ENCODE results near the gene SHROOM3. TPM values are rescaled to one million over a fixed set of nuclear protein-coding genes. Genes with fewer than 3 reads are reported as not detected.

The SHROOM3 gene
- total RNA-seq, 1 experiment from 2014 or later: 27.6 TPM

- no peak overlapping the region for H2BK12ac ChIP-seq (ENCODE audit: insufficient read length, low read depth, low read length)
- no peak overlapping the region for H3K4ac ChIP-seq (ENCODE audit: low read depth, low read length)
- no peak overlapping the region for H2BK15ac ChIP-seq (ENCODE audit: low read depth, low read length)
- no CpG with 5 or more reads among the region's 4 CpGs for WGBS (ENCODE audit: extremely low coverage, insufficient read length, low lambda C conversion rate)
- no peaks in the 10 kb centered on the region for H3K9me3 ChIP-seq (ENCODE audit: control insufficient read depth, low read depth, low read length)
- no peak overlapping the region for H3K56ac ChIP-seq (ENCODE audit: insufficient read length, low read depth, low read length)
- no peaks in the 10 kb centered on the region for H3K27me3 ChIP-seq (ENCODE audit: insufficient read depth, low read length)
- Mint-ChIP-seq H3K36me3 (ENCODE audit: insufficient read depth in 1 of 3, low read depth in 3 of 3) (no peaks in the 10 kb centered on the region), H3K4me1 (peaks cover 29% of the 10 kb centered on the region in 2 experiments), H3K4me3 (no peak overlapping the region), H3K27me3 (ENCODE audit: low read depth) (no peaks in the 10 kb centered on the region), H3K9me3 (no peaks in the 10 kb centered on the region; a peak in 1 of 5 replicates), H3K27ac (no peak overlapping the region)
- DNase-seq: no peak
- H3K23me2 ChIP-seq (ENCODE audit: insufficient read length, low read depth, low read length, poor library complexity, severe bottlenecking): peaks cover 5% of the 10 kb centered on the region
- H3K14ac ChIP-seq (ENCODE audit: insufficient read depth, low read length): no peak overlapping the region
- H4K5ac ChIP-seq (ENCODE audit: insufficient read length, low read depth, low read length): no peak overlapping the region
- H2BK120ac ChIP-seq (ENCODE audit: low read depth, low read length, poor library complexity, severe bottlenecking): no peak overlapping the region
- H3K4me1 ChIP-seq (ENCODE audit: insufficient read depth, low read length): peaks cover 5% of the 10 kb centered on the region; the same call in 1 of the 2 replicates
- no peak overlapping the region for H3K18ac ChIP-seq (ENCODE audit: insufficient read length, low read depth, low read length)
- H2AK5ac ChIP-seq (ENCODE audit: insufficient read length, low read length): no peak overlapping the region
- no peaks in the 10 kb centered on the region for H3K79me2 ChIP-seq (ENCODE audit: insufficient read depth, low read length)
- no peaks in the 10 kb centered on the region for H4K20me1 ChIP-seq (ENCODE audit: control insufficient read depth, insufficient read depth, insufficient read length)
- H2AFZ ChIP-seq (ENCODE audit: low read length): no peak overlapping the region
- no peak overlapping the region for H2BK5ac ChIP-seq (ENCODE audit: insufficient read length, low read length)
- H3K27ac ChIP-seq (ENCODE audit: insufficient read length, low read depth, low read length): no peak overlapping the region
- no peak overlapping the region for H3T11ph ChIP-seq (ENCODE audit: low read length)
- no peak overlapping the region for H4K8ac ChIP-seq (replicated peaks; ENCODE audit: insufficient read length, low read depth, low read length)
- H4K91ac ChIP-seq (ENCODE audit: insufficient read length, low read depth, low read length): no peak overlapping the region
- TF ChIP-seq, protein P1, sequence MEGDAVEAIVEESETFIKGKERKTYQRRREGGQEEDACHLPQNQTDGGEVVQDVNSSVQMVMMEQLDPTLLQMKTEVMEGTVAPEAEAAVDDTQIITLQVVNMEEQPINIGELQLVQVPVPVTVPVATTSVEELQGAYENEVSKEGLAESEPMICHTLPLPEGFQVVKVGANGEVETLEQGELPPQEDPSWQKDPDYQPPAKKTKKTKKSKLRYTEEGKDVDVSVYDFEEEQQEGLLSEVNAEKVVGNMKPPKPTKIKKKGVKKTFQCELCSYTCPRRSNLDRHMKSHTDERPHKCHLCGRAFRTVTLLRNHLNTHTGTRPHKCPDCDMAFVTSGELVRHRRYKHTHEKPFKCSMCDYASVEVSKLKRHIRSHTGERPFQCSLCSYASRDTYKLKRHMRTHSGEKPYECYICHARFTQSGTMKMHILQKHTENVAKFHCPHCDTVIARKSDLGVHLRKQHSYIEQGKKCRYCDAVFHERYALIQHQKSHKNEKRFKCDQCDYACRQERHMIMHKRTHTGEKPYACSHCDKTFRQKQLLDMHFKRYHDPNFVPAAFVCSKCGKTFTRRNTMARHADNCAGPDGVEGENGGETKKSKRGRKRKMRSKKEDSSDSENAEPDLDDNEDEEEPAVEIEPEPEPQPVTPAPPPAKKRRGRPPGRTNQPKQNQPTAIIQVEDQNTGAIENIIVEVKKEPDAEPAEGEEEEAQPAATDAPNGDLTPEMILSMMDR (conservative IDR thresholded peaks at IDR 0.05): no peak
- H2BK20ac ChIP-seq (ENCODE audit: low read depth, low read length, poor library complexity, severe bottlenecking): no peak overlapping the region
- no peak overlapping the region for H3K4me2 ChIP-seq (ENCODE audit: insufficient read depth, insufficient read length, low read length)
- no peak overlapping the region for H3K23ac ChIP-seq (ENCODE audit: insufficient read length, low read depth, low read length)
- H3K9ac ChIP-seq (ENCODE audit: extremely low read depth, insufficient read length, low read length): no peak overlapping the region
- H3K79me1 ChIP-seq (ENCODE audit: insufficient read depth, low read depth, low read length, poor library complexity, severe bottlenecking): no peaks in the 10 kb centered on the region
These were observed 146.3 kb downstream of the SHROOM3 start for GRCh38 chr4:76581077-76581962.
